IPS DF 19.7 (cell line): Measurements from ENCODE around the gene VPS37C.
"Not testable (repeated sequence)": the region's sequence is repeated elsewhere in the genome, so short reads cannot be mapped to it uniquely, and the experiment has no call there.

Source experiments
- DNase-seq: peaks from one replicate; pipeline ENCODE4 v3.0.0-alpha.2; 2013; ENCODE audit warnings: low read depth, low spot score

The VPS37C gene

DNA sequence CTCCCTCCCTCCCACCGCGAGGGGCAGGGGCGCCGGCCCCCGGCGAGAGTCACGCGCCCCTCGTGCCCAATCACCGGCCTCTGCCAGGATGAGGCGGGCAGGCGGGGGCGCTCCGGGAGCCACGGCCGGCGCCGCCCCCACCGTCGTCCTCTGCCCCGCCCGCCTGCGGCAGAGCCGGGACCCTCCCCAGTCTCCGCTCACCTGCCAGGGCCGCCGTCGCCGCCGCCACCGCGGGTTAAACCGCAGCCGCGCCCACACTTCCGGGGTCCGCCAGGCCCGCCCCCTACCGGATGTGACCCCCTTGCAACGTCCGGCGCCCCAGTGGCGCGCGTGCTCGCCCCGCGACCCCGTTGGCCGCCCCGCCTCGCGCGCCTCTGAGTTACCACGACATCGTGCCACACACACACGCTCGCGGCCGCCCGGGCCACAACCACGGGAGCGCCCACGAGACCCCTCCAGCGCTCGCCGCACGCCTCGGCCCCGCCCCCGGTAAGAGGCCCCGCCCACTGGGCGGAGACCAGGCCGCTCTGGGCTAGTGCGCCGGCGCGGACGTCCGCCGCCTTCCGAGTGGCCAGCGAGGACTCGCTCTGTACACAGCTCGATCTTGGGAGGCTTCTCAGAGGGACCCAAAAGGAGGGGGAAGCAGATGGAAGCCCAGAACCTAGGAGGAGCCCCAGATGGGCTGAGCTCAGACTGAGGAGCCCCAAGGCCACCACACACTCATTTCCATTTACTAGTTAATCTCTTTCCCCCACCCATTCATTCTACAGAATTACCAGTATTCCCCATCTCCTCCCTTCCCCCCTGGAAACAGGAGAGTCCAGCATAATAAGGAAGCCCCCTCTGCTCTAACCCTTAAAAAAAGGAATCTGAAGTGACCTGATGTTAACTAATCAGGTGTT, at the start of gene VPS37C:
TSS of gene VPS37C (minus strand) at position 237 of the 902 bp plus-strand sequence. CDS start 22,597 bp downstream, outside the sequence.
- no peak for DNase-seq

DNA sequence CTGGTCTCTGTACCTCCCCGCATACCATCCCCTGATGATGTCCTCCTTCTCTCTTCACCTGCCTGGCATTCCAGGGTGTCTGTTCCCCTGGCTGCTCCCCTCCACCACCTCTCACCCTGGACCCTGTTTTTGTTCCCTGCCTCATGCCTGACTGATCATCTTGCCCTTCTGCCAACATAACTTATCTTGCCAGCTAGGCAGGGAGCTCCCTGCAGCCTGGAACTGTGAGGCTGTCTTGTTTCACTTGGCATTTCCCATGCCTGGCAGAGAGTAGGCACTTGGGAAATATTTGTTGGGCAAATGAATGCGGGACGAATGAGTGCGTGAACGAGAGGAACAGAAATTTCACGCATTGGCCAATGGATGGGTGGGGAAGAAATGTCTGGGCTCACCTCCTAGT, 49.4 kb upstream of the VPS37C start:
- not testable (repeated sequence) for DNase-seq

DNA sequence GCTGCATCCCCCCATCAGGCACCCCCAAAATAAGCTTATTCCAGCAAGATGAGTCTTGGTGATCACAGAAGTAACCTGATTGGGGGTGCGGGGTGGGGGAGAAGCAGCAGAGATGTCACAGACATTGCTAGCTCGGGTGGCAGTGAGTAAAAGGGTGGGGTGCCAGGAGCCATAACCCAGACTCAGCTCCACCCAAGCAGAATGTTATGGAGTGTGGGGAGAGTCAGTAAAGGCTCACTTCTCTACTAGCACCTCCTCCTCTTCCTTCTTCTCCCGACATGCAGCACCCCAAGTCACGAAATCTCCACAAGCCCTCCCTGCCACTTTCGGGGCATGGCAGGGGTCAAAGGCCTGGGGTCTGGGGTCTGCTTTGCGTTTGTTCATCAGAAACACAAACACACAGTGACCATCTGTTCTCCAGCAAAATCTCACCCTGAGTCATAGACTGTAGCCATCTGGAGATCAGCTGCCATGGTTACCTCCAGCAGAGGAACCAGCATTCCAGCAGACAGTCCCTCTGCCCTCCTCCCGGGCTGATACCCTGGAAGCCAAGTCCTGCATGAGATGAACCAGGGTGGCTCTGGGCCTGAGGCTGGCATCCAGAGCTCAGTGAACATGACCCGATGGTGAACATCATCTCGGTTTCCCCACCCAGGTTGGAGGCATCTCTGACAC, 46.5 kb upstream of the VPS37C start:
- not testable (repeated sequence) for DNase-seq

DNA sequence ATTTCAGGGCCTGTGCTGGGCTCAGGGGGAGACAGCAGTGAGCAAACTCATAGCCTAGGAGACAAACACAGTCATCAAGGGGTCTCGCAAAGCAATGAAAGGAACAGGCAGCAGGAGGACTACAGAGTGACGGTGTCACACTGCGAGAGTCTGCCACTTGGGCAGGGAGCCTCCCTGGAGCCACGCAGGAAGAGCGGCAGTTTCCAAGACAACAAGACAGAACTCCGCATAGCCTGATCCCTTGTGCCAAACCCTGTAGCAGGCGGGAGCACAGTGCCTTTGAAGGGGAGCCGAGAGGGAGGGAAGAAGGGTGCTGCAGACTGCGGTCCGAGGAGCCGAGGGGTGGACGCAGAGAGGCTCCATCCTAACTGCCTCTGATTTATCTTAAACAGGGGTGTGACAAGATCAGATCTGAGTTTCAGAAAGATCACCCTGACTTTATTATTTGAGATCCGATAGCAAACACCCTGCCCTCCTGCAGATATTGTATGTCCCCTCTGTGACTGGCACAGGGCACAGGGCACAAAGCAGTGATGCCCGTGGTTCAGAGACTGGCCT, 43.4 kb upstream of the VPS37C start:
- DNase-seq: not testable (repeated sequence)

DNA sequence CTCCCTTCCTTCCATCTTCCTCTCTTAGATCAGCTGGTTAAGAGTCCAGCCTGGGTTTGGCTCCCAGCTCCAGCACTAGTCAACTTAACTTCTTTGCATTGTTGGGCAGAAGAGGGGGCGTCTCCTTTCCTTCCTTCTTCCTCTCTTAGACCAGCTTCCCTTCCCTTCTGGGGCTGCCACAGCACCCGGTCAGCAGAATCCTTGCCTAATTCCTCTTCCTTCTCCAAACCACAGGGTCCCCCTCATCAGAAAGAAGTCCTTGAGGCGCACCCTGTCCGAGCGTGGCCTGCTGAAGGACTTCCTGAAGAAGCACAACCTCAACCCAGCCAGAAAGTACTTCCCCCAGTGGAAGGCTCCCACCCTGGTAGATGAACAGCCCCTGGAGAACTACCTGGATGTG, 42.6 kb upstream of the VPS37C start:
- DNase-seq: not testable (repeated sequence)

DNA sequence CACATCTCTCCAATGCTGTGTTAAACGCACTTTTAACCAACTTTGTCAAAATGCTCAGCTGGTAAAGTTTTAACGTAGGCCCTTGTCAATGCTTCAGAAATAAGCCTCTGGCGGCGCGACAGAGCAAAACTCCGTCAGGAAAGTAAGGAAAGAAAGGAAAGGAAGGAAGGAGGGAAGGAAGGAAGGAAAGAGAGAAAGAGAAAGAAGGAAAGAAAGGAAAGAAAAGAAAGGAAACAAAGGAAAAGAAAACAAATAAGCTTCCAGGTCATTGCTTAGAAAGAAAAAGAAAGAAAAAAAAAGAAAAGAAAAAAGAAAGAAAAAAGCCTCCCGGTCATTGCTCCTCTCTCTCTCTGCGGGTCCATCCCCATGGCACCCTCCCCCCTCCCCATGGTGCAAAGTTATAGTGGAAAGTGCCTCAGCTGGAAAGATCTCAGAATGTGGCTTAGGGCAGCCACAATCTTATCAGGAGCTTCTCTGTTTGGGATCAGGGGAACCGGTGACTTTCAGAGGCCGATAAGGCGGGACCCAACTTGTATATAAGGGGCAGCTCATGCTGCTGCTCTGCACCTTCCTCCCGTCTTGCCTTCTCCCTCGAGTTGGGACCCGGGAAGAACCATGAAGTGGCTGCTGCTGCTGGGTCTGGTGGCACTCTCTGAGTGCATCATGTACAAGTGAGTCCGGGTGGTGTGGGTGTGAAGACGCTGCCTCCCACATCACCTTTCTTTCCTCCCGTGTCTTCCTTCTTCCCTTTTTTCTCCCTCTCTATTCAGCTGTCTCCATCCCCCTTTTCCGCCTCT, 41.9 kb upstream of the VPS37C start, which contains the start of gene PGA3:
TSS of gene PGA3 (plus strand) at position 566 of the 797 bp plus-strand sequence. CDS start at position 616, 50 bp downstream.
- DNase-seq: not testable (repeated sequence)

DNA sequence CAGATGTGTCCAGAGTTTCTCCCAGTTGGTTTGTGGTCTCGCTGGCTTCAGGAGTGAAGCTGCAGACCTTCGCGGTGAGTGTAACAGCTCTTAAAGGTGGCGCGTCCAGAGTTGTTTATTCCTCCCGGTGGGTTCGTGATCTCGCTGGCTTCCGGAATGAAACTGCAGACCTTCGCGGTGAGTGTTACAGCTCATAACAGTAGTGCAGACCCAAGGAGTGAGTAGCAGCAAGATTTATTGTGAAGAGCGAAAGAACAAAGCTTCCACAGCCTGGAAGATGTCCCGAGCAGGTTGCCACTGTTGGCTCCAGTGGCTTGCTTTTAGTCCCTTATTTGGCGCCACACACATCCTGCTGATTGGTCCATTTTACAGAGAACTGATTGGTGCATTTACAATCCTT, 40.2 kb upstream of the VPS37C start:
- no peak for DNase-seq

DNA sequence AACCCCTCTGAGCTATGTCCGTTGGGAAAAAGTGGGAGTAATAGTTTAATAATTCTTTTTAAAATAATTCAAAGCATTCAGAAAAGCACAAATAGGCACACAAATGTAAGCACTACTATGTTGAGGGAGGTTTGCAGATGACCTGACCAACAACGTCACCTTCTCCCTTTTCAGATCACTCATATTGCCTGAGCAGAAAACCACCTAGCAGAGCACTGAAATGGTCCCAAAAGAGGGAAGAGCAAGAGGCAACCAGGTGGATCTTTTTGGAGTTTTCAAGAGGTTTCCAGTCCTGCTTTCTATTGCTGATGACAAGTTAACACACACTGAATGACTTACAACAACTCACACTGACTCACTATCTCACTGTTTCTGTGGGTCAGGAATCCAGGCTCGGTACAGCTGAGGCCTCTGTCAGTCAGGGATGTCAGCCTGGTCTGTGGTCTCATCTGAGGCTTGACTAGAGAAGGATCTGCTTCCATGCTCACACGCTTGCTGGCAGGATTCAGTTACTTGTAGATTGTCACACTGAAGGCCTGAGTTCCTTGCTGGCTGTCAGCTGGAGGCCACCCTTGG, 37.8 kb upstream of the VPS37C start:
- no peak for DNase-seq

DNA sequence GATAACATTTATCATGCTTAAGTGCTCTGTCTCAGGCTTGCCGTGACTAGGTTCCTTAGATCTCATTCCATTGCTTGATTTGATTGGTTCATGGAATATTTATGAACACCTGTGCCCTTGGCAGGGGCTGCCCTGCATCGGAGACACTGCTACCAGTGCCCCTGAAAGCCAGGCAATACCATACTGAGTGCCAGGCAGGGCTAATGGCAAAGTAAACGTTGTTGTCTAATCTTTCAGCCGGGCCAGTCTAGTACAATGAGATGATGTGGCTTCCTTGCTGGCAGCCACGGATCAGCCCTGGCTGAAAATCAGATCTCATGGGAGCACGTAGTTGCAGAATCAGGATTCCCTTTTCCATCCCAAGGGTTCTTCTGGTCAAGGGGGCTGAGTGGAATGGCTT, 37.1 kb upstream of the VPS37C start:
- no peak for DNase-seq

DNA sequence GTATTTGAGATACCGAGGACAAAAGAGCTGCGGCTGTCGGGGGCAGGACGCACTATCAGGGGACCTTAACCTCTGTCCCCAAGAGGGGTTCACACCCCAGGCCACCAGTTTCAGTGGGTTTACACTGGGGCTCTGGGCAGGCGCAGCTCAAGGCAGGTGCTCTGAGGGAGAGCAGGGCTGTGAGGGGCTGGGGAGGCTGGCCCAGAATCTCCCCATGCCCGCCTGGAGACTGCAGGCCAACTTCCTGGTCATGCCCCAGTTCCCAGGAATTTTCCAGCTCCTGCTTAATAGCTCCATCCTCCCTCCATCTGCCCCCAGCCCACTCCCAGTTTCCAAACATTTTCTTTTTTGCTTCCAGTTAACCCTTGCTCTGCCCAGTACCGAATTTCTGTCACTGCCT, 34.5 kb upstream of the VPS37C start:
- no peak for DNase-seq

DNA sequence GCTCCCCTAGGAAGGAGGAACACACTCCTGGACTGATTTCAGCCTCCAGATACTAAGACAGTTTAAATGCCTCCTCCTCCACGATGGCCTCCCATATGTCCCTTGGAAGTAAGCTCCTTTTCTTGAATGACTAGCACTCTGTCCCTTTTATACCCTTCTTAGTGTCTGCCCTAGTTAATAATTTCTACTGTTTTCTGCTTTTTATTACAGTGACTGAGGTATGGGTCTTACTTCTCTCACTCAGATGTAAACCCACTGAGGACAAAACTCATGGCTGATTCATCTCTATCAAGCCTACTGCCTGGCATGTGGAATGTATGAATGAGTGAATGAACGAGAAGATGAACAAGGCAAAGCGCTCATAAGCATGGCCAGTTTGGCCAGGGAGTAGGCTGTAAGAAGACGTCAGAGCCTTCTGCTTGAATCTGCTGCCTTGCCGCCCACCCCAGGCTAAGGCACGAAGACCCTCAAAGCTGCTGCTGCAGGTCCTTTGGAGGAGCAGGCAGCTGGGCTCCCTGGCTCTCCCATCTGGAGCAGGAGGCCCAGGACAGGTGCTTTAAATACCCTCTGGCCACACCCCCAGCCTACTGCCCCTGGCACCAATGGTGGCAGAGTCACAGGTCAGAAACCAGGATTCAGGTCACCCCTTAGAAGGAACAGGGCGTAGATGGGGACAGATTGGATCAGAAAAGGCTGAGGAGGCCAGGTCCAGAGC, 33.9 kb upstream of the VPS37C start:
- DNase-seq: no peak

DNA sequence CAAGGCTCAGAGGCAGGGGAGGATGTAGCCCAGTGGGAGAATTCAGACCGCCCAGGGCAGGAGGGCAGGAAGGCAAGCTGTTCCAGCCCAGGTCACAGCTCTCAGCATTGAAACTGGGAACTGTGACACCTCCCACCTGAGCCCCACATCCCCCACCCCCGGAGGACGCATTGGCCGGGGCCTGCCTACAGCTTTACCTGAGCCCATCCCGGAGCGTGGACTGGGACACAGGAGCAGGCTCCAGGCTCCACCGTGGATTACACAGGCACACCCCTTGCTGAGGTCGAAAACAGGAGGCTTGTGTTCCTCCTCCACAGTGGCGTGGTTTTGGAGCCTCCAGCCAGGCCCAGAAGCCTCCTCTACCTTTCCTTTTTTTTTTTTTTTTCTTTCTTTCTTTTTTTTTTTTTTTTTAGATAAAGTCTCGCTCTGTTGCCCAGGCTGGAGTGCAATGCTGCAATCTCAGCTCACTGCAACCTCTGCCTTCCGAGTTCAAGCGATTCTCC, 33.0 kb upstream of the VPS37C start:
- DNase-seq: no peak

DNA sequence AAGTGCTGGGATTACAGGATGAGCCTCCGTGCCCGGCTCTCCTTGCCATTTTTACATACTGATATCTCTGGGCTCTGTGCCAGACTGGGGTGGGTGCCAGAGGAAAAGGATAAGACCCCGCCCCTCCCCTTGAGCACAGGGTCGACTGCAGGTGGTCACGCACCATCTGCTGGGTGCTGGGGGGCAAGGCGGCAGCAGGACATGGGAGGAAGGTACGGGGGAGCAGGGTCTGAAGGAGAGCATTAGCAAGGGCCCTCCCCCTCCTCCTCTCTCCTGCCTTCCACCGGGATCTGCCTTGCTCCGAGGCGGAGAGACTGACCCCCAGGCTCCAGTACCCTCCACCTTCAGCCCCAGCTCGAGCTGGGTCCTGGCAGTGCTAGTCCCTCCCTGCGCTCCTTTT, 32.4 kb upstream of the VPS37C start:
- DNase-seq: no peak

DNA sequence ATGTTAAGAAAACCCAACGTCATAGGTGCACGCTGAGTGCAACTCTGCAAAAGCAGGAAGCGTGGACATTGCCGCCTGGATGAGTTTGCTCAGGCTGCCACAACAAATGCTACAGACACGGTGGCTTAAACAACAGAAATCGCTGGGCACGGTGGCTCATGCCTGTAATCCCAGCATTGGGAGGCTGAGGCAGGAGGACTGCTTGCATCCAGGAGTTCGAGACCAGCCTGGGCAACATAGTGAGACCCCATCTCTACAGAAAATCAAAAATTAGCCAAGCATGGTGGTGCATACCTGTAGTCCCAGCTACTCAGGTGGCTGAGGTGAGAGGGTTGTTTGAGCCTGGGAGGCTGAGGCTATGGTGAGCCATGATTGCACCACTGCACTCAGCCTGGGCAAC, 28.7 kb upstream of the VPS37C start:
- DNase-seq: no peak

DNA sequence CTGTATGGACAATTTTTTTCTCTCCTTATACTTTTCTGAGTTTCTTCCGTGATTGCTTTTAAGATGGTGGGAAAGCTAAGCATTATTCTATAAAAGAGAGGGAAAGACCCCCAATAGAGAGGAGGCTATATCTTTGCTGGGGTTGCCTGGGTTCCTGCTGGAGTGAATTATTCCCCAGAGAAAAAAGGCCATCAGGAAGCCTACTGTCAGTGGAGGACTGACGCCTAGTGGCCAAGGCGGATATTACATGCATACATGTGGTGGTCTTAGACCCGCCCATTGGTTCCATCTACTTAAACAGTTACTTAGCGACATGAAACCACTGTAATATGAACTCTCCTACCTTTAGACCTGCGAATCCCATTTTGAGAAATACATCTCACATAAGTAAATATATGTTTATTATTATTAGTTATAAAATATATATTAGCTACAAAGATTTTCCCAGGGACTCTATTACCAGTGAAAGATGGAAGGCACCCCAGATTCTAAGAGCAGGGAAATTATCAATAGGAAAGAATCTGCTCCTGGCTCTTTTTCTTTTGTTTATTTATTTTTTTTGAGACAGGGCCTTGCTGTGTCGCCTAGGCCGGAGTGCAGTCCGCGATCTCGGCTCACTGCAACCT, 26.4 kb upstream of the VPS37C start:
- peak; percentile 45 for DNase-seq

DNA sequence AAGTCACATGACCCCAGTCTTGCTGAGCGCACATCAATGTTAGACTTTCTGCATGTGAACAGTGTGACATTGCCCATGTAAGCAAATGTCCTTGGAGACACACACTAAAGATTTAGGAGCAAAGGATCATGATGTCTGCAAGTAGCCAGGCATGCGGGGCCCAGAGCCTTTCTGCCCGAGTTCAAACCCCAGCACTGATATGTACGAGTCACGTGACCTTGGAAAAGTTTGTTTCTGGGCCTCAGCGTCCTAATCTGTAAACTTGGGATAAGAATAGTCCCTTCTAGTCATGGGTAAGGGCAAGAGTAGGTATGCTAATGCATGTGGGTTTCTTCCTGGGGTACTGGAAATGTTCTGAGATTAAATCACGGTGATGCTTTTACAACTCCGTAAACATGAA, 25.3 kb upstream of the VPS37C start:
- DNase-seq: no peak

DNA sequence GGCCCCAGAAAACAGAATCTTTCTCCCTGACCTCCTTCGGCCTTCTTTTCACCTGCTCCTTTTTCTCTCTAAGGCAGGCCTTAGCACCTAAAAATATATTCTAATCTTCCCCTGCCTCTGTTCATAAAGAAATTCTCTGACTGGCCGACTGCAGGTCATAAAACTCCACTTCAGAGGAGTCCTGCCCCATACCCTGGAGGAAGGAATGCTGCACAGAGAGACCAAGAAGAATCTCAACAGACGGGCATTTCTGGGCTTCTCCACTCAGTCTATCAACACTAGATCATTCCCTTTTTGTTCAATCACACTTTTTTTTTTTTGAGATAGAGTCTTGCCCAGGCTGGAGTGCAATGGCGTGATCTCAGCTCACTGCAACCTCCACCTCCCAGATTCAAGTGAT, 22.4 kb upstream of the VPS37C start:
- no peak for DNase-seq

DNA sequence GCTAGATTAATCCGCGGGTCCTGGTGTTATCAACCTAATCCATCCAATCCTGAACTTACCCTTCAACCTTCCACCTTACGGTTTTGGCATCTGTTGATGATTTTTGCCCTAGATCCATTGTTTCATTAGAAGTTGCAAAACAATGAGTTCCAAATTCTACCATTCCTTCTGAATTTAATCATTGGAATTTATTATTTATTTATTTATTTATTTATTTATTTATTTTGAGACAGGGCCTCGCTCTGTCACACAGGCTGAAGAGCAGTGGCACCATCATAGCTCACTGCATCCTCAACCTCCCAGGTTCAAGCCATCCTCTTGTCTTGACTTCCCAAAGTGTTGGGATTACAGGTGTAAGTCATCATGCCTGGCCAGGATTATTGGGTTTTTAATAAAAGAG, 20.3 kb upstream of the VPS37C start:
- no peak for DNase-seq

DNA sequence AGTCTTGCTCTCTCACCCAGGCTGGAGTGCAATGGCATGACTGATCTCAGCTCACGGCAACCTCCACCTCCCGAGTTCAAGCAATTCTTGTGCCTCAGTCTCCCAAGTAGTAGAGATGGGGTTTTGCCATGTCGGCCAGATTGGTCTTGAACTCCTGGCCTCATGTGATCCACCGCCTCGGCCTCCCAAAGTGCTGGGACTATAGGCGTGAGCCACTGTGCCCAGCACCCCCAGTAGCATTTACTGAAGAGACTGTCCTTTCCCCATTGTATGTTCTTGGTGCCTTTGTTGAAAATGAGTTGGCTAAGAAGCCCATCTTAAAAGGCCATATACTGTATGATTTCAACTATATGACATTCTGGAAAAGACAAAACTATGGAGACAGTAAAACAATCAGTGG, 19.0 kb upstream of the VPS37C start:
- not testable (repeated sequence) for DNase-seq

DNA sequence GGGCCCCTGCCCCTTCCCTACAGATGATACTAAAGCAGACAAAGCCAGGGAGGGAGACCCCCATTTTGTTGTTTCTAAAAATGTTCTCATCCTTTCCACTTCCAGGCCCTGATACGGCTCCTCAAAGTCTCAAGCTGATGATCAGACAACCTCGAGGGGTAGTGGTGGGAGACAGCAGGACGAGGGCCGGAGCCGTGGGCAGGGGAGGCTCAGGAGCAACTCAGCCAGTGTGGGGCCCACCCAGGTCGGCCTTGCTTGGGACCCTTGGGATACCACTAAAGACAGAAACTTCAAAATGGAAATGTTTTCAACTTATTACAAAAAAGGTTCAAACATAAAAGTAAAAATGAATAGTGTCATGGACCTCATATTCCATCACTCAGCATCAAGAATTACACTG, 15.2 kb upstream of the VPS37C start:
- DNase-seq: no peak
